ENCODE measurements around the gene AGXT. TPM values are rescaled to one million over a fixed set of nuclear protein-coding genes. Genes with fewer than 3 reads are reported as not detected.

Gene AGXT
- total and polyA plus RNA-seq, 2 of the 8 experiments (the other 6 are each of a cell fraction or from before 2014, with no cell fraction given), result 0.03 TPM; not detected in 1

DNA sequence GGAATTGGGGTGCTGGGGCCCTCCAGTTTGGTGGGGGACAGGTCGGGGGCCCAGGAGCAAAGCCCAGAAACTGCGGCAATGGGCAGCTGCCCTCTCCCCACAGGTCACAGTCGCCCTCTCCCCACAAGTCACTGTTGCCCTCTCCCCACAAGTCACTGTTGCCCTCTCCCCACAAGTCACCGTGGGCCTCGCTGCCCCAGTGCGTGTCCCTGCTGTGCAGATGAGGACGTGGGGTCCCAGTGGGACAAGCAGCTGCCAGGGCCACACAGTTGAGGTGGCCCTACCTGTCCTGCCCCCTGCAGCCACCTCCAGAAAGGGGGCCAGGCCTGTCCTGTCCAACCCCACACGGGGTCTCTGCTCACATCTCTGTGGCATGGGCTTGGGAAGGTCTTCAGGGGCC is 13.0 kb upstream of the AGXT start (continued):
- TF ChIP-seq NANOG (IDR thresholded peaks at IDR 0.05; ENCODE audit: insufficient read depth, low read depth, low read length, poor library complexity, severe bottlenecking), result no peak
- no peak for TF ChIP-seq CBX5 (IDR thresholded peaks at IDR 0.05; ENCODE audit: low read depth, low read length)

Data from H1 (cell line).